Retinal pigment epithelial cell (primary cell): Measurements from ENCODE around the gene TTLL10.

Experiments used
- DNase-seq: peaks from one replicate; pipeline ENCODE4 v3.0.0-alpha.2; 2010; ENCODE audit warnings: low read depth
- H3K4me3 ChIP-seq: 2 replicates; pipeline ENCODE4 v1.5.1; 2011; ENCODE audit warnings: mild to moderate bottlenecking, low read length, control low read depth, moderate library complexity
- CTCF ChIP-seq: conservative IDR thresholded peaks from 2 replicates; pipeline ENCODE4 v1.5.1; 2011; ENCODE audit warnings: low read depth, low read length, control low read depth, inconsistent platforms

Gene TTLL10

GRCh38 chr1:1143636-1144035, 30.0 kb upstream of the TTLL10 start:
- DNase-seq = no peak
- no peak for TF ChIP-seq CTCF
- H3K4me3 ChIP-seq = no peak overlapping the region

- TF ChIP-seq CTCF = no peak
- no peak for DNase-seq
- H3K4me3 ChIP-seq = no peak overlapping the region
Observed at GRCh38 chr1:1144122-1144842, 29.4 kb upstream of the TTLL10 start.

GRCh38 chr1:1144843-1145546, 28.7 kb upstream of the TTLL10 start:
- H3K4me3 ChIP-seq = no peak overlapping the region

GRCh38 chr1:1145547-1145914, 28.1 kb upstream of the TTLL10 start:
- DNase-seq = no peak
- no peak for TF ChIP-seq CTCF

More at GRCh38 chr1:1144843-1145546, 28.7 kb upstream of the TTLL10 start:
- DNase-seq = no peak
- TF ChIP-seq CTCF = no peak

GRCh38 chr1:1146026-1146425, 27.7 kb upstream of the TTLL10 start:
- DNase-seq = no peak
- no peak overlapping the region for H3K4me3 ChIP-seq
- no peak for TF ChIP-seq CTCF

More at GRCh38 chr1:1145547-1145914, 28.1 kb upstream of the TTLL10 start:
- no peak overlapping the region for H3K4me3 ChIP-seq

GRCh38 chr1:1146596-1146995, 27.1 kb upstream of the TTLL10 start:
- TF ChIP-seq CTCF = no peak
- no peak overlapping the region for H3K4me3 ChIP-seq

GRCh38 chr1:1148061-1148460, 25.6 kb upstream of the TTLL10 start:
- no peak overlapping the region for H3K4me3 ChIP-seq
- DNase-seq = no peak
- no peak for TF ChIP-seq CTCF

More at GRCh38 chr1:1146596-1146995, 27.1 kb upstream of the TTLL10 start:
- DNase-seq = no peak
